ENCODE data around the gene CHIC2.

DNA sequence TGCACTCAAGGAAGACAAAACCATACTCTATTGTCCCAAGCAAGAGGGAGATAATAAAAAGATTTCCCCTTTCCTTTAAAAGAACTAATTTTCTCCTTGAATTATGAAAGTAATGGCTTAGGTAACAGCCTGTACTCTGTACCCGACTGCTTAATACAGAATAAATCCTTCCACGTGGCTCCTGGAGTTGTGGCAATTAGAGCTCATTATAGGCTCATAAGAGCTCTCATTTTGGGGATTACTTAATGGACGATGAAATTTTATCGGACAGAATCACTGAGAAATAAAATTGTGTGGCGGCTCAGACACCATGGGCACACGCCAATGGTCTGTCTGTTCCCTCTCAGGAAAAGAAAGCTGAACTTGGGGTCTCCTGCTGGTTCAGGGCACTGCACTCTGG is 32.7 kb upstream of the CHIC2 start:
- TF ChIP-seq CTCF (IDR thresholded peaks at IDR 0.05; ENCODE audit: insufficient read depth, low read length) (no peak), REST (IDR thresholded peaks at IDR 0.05; ENCODE audit: insufficient replicate concordance, low read depth) (no peak)
